Parietal lobe (tissue), 1 donor: ENCODE measurements around the gene COMMD7. TPM values are rescaled to one million over a fixed set of nuclear protein-coding genes. Genes with fewer than 3 reads are reported as not detected.

Experiments
- total RNA-seq: library from RNA; depleted of rRNA; stranded (reverse); fragments of >200 nt; gene quantifications from one replicate; pipeline ENCODE4 v1.2.3, GENCODE V29; 2014

The COMMD7 gene
- total RNA-seq = 25.7 TPM

GRCh38 chr20:32743237-32744112 lies at the start of gene COMMD7:
Gene COMMD7, minus strand, starts transcription at chr20:32743467. Its CDS starts 76 bp downstream, at chr20:32743391.

GRCh38 chr20:32761831-32762753 lies 18.8 kb upstream of the COMMD7 start, which contains the start of gene DNMT3B:
Gene DNMT3B, plus strand, starts transcription at chr20:32762385. Its CDS starts 17,939 bp downstream, at chr20:32780324.

Other genes with a start within 250 kb of the COMMD7 start
- gene NOL4L, start 158.1 kb downstream of the COMMD7 start, total RNA-seq = 30.4 TPM
- 1.9 TPM for gene C20orf203, start 69.5 kb downstream of the COMMD7 start, total RNA-seq
- gene DNMT3B, start 18.9 kb upstream of the COMMD7 start, total RNA-seq = 11.9 TPM
- gene MAPRE1, start 76.5 kb upstream of the COMMD7 start, total RNA-seq = 107 TPM
- gene EFCAB8, start 115.5 kb upstream of the COMMD7 start, total RNA-seq = not detected